Hindlimb muscle (tissue), 1 donor: ENCODE data around the gene ABI2. TPM values are rescaled to one million over a fixed set of nuclear protein-coding genes. Genes with fewer than 3 reads are reported as not detected.

Experiments
- DNase-seq: peaks from one replicate; pipeline ENCODE4 v3.0.0-alpha.2; 2013
- polyA plus RNA-seq: library from polyadenylated mRNA; unstranded; fragments of 120-200 nt; gene quantifications from one replicate; pipeline ENCODE4 v1.2.1, GENCODE V29; 2013; ENCODE audit not compliant: insufficient read length

The ABI2 gene
- polyA plus RNA-seq, 1 donor: 35.3 TPM

DNA sequence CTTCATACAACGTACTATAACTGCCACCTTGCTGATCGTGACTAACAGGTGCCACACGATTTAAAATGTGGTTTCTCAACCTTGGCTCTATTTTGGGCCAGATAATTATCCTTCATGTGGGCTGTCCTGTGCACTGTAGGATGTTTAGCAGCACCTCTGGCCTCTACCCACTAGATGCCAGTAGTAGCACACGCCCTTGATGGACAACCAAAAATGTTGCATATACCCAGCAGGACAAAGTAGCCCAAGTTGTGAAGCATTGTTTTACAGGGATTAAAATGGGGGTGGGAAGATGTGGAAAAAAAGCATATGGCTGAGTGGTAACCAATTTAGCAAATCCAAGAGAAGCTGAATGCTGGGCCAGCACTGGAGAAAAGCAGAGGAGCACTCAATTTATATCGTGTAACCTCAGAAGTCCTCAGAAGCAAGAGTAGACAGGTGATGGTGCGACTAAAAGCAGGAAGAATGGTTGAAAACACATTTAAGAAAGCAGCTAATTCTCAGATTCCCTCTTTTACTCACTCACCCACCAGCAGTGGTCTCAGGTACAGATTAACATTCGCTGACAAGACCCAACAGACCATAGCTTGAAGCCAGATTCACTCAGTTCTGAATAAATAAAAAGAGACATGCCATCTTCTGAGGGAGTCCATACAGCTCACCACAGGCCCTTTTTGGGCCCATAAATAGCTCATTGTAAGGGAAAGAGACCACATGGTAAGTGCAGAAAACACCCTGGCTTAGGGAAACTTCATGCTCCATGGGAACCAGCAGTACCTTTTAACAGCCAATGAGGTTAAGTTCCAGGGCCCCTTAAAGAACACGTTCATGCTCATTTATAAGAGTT, 156.3 kb downstream of the ABI2 start:
- no peak for DNase-seq

DNA sequence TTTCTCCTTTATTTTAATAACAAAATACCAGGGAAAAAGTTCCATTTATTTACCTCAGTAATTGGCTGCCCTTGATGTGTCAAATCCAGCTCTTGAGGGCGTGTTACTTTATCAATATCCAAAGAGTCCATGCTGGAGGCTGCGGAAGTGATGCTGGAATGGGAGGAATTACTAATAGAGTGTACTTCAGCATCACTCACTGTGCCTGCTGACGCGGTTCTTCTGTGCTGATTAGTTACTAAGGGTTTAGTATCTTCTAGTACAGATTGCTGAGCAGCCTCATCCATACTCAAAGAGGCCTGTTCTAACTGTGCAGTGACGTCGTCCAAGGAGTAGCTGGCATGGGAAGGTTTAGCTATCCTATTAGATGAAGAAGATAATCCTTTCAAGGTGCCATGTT, 161.3 kb downstream of the ABI2 start:
- DNase-seq: no peak

DNA sequence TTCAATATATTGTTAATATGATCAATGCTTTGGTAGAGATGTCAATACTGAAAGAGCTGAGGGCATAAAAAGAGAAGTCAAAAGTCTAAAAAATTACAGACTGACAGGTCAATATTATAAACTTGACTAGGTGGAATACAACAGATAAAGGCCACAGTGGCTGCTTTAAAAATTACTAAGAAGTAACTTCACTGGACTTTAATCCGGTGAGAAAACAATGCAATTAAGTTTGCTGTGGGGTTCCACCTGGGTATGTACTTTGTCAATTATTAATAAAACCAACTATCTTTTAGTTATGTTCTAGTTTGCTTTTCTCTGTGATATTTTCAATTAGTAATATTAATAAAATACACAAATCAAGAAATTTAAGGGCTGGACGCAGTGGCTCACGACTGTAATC, 162.2 kb downstream of the ABI2 start:
- no peak for DNase-seq

- DNase-seq: no peak
Measured at GRCh38 chr2:203492965-203493364, 164.8 kb downstream of the ABI2 start.

Other genes starting within 250 kb of the ABI2 start
- 14.7 TPM for gene CYP20A1, start 89.4 kb upstream of the ABI2 start, polyA plus RNA-seq
- gene RAPH1, start 206.9 kb downstream of the ABI2 start, polyA plus RNA-seq: 40.2 TPM